HG03432 (cell line): ENCODE data around the gene FAM53C.
"Not testable (repeated sequence)": the region's sequence is repeated elsewhere in the genome, so short reads cannot be mapped to it uniquely, and the experiment has no call there.

Experiments used
- ATAC-seq: cut with Tn5 transposase; IDR thresholded peaks from one replicate; pipeline ENCODE4 v1.9.1; 2021; ENCODE audit warnings: mild to moderate bottlenecking, moderate library complexity; ENCODE audit not compliant: unreplicated experiment

Gene FAM53C

DNA sequence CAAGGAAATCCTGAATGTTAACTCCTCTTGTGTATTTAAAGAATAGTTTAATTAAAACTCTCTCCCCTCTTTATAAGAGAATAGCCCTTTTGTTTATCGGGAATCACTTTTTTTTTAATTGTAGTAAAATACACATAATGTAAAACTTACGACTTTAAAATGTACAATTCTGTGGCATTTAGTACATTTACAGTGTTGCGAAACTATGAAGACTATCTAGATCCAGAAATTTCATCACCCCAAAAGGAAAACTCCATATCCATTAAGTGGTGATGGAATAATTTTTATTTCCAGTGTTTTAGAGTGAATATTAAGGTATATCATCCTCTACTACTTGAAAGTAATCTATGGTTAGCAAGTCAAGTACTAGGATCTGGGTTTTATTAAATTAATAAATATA is 51.3 kb downstream of the FAM53C start:
- ATAC-seq, result no peak

DNA sequence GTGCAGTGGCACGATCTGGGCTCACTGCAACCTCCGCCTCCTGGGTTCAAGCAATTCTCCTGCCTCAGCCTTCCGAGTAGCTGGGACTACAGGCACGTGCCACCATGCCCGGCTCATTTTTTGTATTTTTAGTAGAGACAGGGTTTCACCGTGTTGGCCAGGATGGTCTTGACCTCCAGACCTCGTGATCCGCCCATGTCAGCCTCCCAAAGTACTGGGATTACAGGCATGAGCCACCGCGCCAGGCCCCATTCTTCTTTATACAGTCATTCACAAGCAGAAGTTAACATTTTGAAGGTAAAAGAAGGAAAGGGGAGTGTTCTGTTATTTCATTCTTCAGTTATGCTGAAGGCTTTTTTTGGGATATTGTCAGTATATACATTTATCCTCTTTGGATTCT is 51.8 kb downstream of the FAM53C start:
- not testable (repeated sequence) for ATAC-seq

DNA sequence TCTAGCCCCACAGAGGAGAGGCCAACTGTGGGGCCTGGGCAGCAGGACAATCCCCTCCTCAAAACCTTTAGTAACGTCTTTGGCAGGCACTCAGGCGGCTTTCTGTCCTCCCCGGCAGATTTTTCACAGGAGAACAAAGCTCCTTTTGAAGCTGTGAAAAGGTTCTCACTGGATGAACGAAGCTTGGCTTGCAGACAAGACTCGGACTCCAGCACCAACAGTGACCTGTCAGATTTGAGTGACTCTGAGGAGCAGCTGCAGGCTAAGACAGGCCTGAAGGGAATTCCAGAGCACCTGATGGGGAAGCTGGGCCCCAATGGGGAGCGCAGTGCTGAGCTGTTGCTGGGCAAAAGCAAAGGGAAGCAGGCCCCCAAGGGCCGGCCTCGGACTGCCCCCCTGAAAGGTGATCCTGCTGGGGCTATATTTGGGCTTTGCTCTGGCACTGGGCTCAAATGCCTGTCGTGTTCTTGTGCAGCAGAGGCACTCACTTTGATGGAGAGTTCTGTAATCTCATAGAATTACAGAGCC is 53.9 kb downstream of the FAM53C start:
- ATAC-seq, result no peak
